Sigmoid colon (tissue), 7 donors: ENCODE results near the gene DHX58. TPM values are rescaled to one million over a fixed set of nuclear protein-coding genes. Genes with fewer than 3 reads are reported as not detected.

Source experiments
- DNase-seq: peaks from one replicate; pipeline ENCODE4 v3.0.0-alpha.2; 2019
- H3K27ac ChIP-seq, 4 donors: fragments of 200-600 bp; sonication (generic); one replicate each; pipeline ENCODE4 v1.5.1; 2016 to 2019; ENCODE audit warnings: mild to moderate bottlenecking in 1 of 4
- H3K27me3 ChIP-seq, 3 donors: fragments of 200-600 bp; sonication (generic); one replicate each; pipeline ENCODE4 v1.5.1; 2019; ENCODE audit warnings: mild to moderate bottlenecking in 1 of 3
- H3K36me3 ChIP-seq, 4 donors: fragments of 200-600 bp; sonication (generic); one replicate each; pipeline ENCODE4 v1.5.1; 2016 to 2019
- H3K4me1 ChIP-seq, 4 donors: fragments of 200-600 bp; sonication (generic); one replicate each; pipeline ENCODE4 v1.5.1; 2017 to 2019
- H3K4me3 ChIP-seq, 4 donors: fragments of 200-600 bp; sonication (generic); one replicate each; pipeline ENCODE4 v1.5.1; 2017 to 2019; ENCODE audit warnings: mild to moderate bottlenecking in 2 of 4, moderate library complexity in 1 of 4
- H3K9me3 ChIP-seq, 4 donors: fragments of 200-600 bp in 3 of 4; sonication (generic) in 3 of 4; one replicate each; pipeline versions ENCODE4 v1.5.1 to v1.6.1; 2013 to 2019
- CTCF ChIP-seq, 4 experiments: fragments of 450-650 bp in 3 of 4; fragments of 200-600 bp in 1 of 4; IDR thresholded peaks; one replicate each; pipeline ENCODE4 v1.5.1; 2016 to 2019; ENCODE audit warnings: antibody characterized with exemption in 4 of 4, mild to moderate bottlenecking in 3 of 4, moderate library complexity in 2 of 4
- EP300 ChIP-seq, 4 donors: sonication (generic); formaldehyde crosslinking; IDR thresholded peaks; one replicate each; pipeline ENCODE4 v1.6.1; 2017; ENCODE audit warnings: antibody characterized with exemption in 4 of 4
- POLR2A ChIP-seq, 2 donors: fragments of 450-650 bp; IDR thresholded peaks; one replicate each; pipeline ENCODE4 v1.6.1; 2016; ENCODE audit warnings: antibody characterized with exemption in 2 of 2, mild to moderate bottlenecking in 2 of 2, moderate library complexity in 2 of 2
- POLR2AphosphoS5 ChIP-seq, 4 donors: sonication (generic); formaldehyde crosslinking; IDR thresholded peaks; one replicate each; pipeline ENCODE4 v1.6.1; 2017; ENCODE audit warnings: antibody characterized with exemption in 4 of 4
- WGBS, 2 donors: extraction: QIAGEN DNeasy Blood & Tissue Kit; methylation state at CpG; one replicate each; pipeline ENCODE4 v1.1.7; 2013; 5-methylcytosine and 5-hydroxymethylcytosine counted together
- intact Hi-C: fragments of 100-400 bp; cut with DNase I; formaldehyde crosslinking; loops from one replicate; pipeline ENCODE4 v1.15.1; 2023
- polyA plus RNA-seq, 3 donors: library from polyadenylated mRNA; stranded (reverse); fragments of 200-250 nt; gene quantifications; one replicate each; pipeline ENCODE4 v1.2.3, GENCODE V29; 2013
- total RNA-seq, 4 donors: library from RNA; depleted of rRNA; stranded (reverse); fragments of >200 nt; gene quantifications; one replicate each; pipeline ENCODE4 v1.1.0, GENCODE V29; 2016
- donor health status: healthy with polysubstance abuse.
- donor health status: Bipolar disorder and iron deficiency.
- donor health status: healthy.

The DHX58 gene
- total RNA-seq = 10 to 100 TPM in 3 of 4 donors, 1 to 10 TPM in 1; 8.9 to 16.3 (median 14.6) TPM
- polyA plus RNA-seq = 10 to 100 TPM in 1 of 3 donors, 1 to 10 TPM in 2; 4.4 to 19.0 (median 6.6) TPM

- 0 to 1% methylated on average over 10 of the region's 10 CpGs for WGBS, 2 donors
- peak within 1 kb of the TSS; percentile 48 to 63 (median 61) for H3K4me3 ChIP-seq
- peaks cover 0 to 45% (median 5%) of the 10 kb centered on the region in 4 donors for H3K36me3 ChIP-seq
- DNase-seq = peak; percentile 91
- TF ChIP-seq EP300 (IDR thresholded peaks at IDR 0.05) = no peak
- TF ChIP-seq POLR2AphosphoS5 (IDR thresholded peaks at IDR 0.05) = peak; percentile 81 to 91 (median 85)
- no peak for TF ChIP-seq CTCF (IDR thresholded peaks at IDR 0.05)
- TF ChIP-seq POLR2A (IDR thresholded peaks at IDR 0.05) = peak; percentile 50 to 60
- H3K27ac ChIP-seq = peak within 1 kb of the TSS; percentile 90 to 96 (median 92)
- H3K27me3 ChIP-seq = no peaks in the 10 kb centered on the region
- no peaks in the 10 kb centered on the region for H3K9me3 ChIP-seq
- intact Hi-C loops = loop anchor here (5.0 kb wide), 1 partner anchor 145 kb away; the partner anchor contains the start of gene CNP
- peaks cover 0 to 29% (median 24%) of the 10 kb centered on the region in 4 donors for H3K4me1 ChIP-seq
Measured at GRCh38 chr17:42112552-42113176, at the start of gene DHX58. TSS of gene DHX58 (minus strand) at chr17:42112714. CDS start at chr17:42111892, 822 bp downstream.

- intact Hi-C loops = no loop called here
- WGBS, 2 donors = 95 to 96% methylated on average over 7 of the region's 7 CpGs
- TF ChIP-seq POLR2A (IDR thresholded peaks at IDR 0.05) (no peak), POLR2AphosphoS5 (IDR thresholded peaks at IDR 0.05) (no peak), CTCF (IDR thresholded peaks at IDR 0.05) (no peak), EP300 (IDR thresholded peaks at IDR 0.05) (no peak)
Measured at GRCh38 chr17:42160531-42160910, 48.0 kb upstream of the DHX58 start.

GRCh38 chr17:42159796-42160530 lies 47.4 kb upstream of the DHX58 start:
- TF ChIP-seq CTCF (IDR thresholded peaks at IDR 0.05) (no peak), POLR2AphosphoS5 (IDR thresholded peaks at IDR 0.05) (no peak), EP300 (IDR thresholded peaks at IDR 0.05) (no peak), POLR2A (IDR thresholded peaks at IDR 0.05) (no peak)
- WGBS, 2 donors = 82% methylated on average over 14 of the region's 14 CpGs
- Histone ChIP-seq H3K4me3 (no peak overlapping the region), H3K27ac (no peak overlapping the region), H3K27me3 (no peaks in the 10 kb centered on the region), H3K9me3 (no peaks in the 10 kb centered on the region), H3K4me1 (peaks cover 0 to 6% (median 5%) of the 10 kb centered on the region in 4 donors), H3K36me3 (no peaks in the 10 kb centered on the region)
- DNase-seq = no peak
- intact Hi-C loops = loop anchor here (5.0 kb wide), 1 partner anchor 32 kb away; the partner anchor contains the start of gene GHDC

More at GRCh38 chr17:42160531-42160910, 48.0 kb upstream of the DHX58 start:
- Histone ChIP-seq H3K36me3 (no peaks in the 10 kb centered on the region), H3K27ac (no peak overlapping the region), H3K4me3 (no peak overlapping the region), H3K27me3 (no peaks in the 10 kb centered on the region), H3K9me3 (no peaks in the 10 kb centered on the region), H3K4me1 (peaks cover 0 to 2% (median 2%) of the 10 kb centered on the region in 4 donors)
- DNase-seq = no peak

GRCh38 chr17:42155614-42156045 lies 43.1 kb upstream of the DHX58 start:
- H3K4me3 ChIP-seq = peak overlapping the region; percentile 88 to 100 (median 96)
- intact Hi-C loops = loop anchor here (5.0 kb wide), 1 partner anchor 37 kb away; the partner anchor contains the start of gene GHDC
- WGBS, 2 donors = 46 to 70% methylated on average over 17 of the region's 17 CpGs

More at GRCh38 chr17:42155614-42156045, 43.1 kb upstream of the DHX58 start:
- no peak for DNase-seq
- Histone ChIP-seq H3K4me1 (peaks cover 0 to 37% (median 33%) of the 10 kb centered on the region in 4 donors), H3K9me3 (no peaks in the 10 kb centered on the region), H3K27me3 (no peaks in the 10 kb centered on the region), H3K36me3 (peaks cover 0 to 11% (median 0%) of the 10 kb centered on the region in 4 donors), H3K27ac (peak overlapping the region in 2 of 4 donors; percentile 65 to 82)
- no peak for TF ChIP-seq POLR2AphosphoS5 (IDR thresholded peaks at IDR 0.05)
- no peak for TF ChIP-seq POLR2A (IDR thresholded peaks at IDR 0.05)
